B cell (primary cell): ENCODE results near the gene TMEM141. TPM values are rescaled to one million over a fixed set of nuclear protein-coding genes. Genes with fewer than 3 reads are reported as not detected.

Experiments
- ATAC-seq: fragments of 200-7000 bp; cut with Tn5 transposase; one replicate; pipeline ENCODE4 v1.10.0; 2021; ENCODE audit warnings: low read depth, mild to moderate bottlenecking, moderate number of reproducible peaks, moderate library complexity
- CTCF ChIA-PET: fragments of 350-600 bp; sonication (Branson Sonifier 250); formaldehyde crosslinking; loops from one replicate; lab custom pipeline; 2021; ENCODE audit warnings: antibody characterized with exemption, inconsistent platforms; lab: Charles Lee
- POLR2A ChIA-PET: fragments of 350-600 bp; sonication (Branson Sonifier 250); formaldehyde crosslinking; loops from one replicate; lab custom pipeline; 2021; ENCODE audit warnings: antibody characterized with exemption; lab: Charles Lee
- DNase-seq: peaks from one replicate; pipeline ENCODE4 v3.0.0; 2013
- H2AFZ ChIP-seq: 2 replicates; pipeline ENCODE4 v1.6.1; 2012; ENCODE audit warnings: mild to moderate bottlenecking, low read depth, low read length; ENCODE audit not compliant: insufficient read depth, poor library complexity, severe bottlenecking
- H3K27ac ChIP-seq, 2 donors: 1 replicate in 1 of 2; 2 replicates in 1 of 2; pipeline ENCODE4 v1.5.1; 2012 to 2013; ENCODE audit warnings: low read length in 2 of 2, mild to moderate bottlenecking in 2 of 2, moderate library complexity in 1 of 2
- H3K27me3 ChIP-seq, 4 experiments: fragments of 200-600 bp in 1 of 4; sonication (generic) in 1 of 4; replicated peaks in 1 of 4; 1 replicate in 2 of 4; 2 replicates in 2 of 4; pipeline versions ENCODE4 v1.6.1 to v1.7.0; 2013 to 2016; ENCODE audit warnings: low read length in 3 of 4, mild to moderate bottlenecking in 2 of 4, mixed read lengths in 1 of 4, moderate library complexity in 1 of 4; ENCODE audit not compliant: insufficient read depth in 4 of 4, control insufficient read depth in 3 of 4; ENCODE audit errors: control extremely low read depth in 1 of 4
- H3K36me3 ChIP-seq, 2 experiments: replicated peaks in 1 of 2; 1 replicate in 1 of 2; 2 replicates in 1 of 2; pipeline versions ENCODE4 v1.6.1 to v1.7.1; 2013; ENCODE audit warnings: low read length in 1 of 2; ENCODE audit not compliant: insufficient read depth in 2 of 2, control insufficient read depth in 1 of 2; ENCODE audit errors: control extremely low read depth in 1 of 2, extremely low read depth in 1 of 2
- H3K4me1 ChIP-seq, 2 donors: fragments of 200-600 bp in 1 of 2; sonication (generic) in 1 of 2; 1 replicate in 1 of 2; 2 replicates in 1 of 2; pipeline versions ENCODE4 v1.5.1 to v1.6.1; 2013 to 2017; ENCODE audit warnings: low read length in 2 of 2; ENCODE audit not compliant: control insufficient read depth in 2 of 2, insufficient read depth in 2 of 2
- H3K4me2 ChIP-seq: replicated peaks from 2 replicates; pipeline ENCODE3; 2012; ENCODE audit warnings: mild to moderate bottlenecking, low read depth, low read length; ENCODE audit not compliant: poor library complexity, severe bottlenecking
- H3K4me3 ChIP-seq, 5 experiments: fragments of 200-600 bp in 1 of 5; sonication (generic) in 1 of 5; 1 replicate in 3 of 5; 2 replicates in 2 of 5; pipeline versions ENCODE4 v1.5.1 to v1.7.0; 2011 to 2016; ENCODE audit warnings: low read length in 4 of 5, mild to moderate bottlenecking in 4 of 5, low read depth in 2 of 5, control low read depth in 1 of 5, moderate library complexity in 1 of 5; ENCODE audit not compliant: insufficient read depth in 1 of 5; ENCODE audit errors: control extremely low read depth in 1 of 5, extremely low read depth in 1 of 5
- H3K79me2 ChIP-seq: fragments of 200-600 bp; sonication (generic); one replicate; pipeline ENCODE4 v1.6.0; 2016; ENCODE audit warnings: low read length; ENCODE audit not compliant: control insufficient read depth, insufficient read depth
- H3K9ac ChIP-seq: fragments of 200-600 bp; sonication (generic); 2 replicates; pipeline ENCODE4 v1.6.1; 2017; ENCODE audit warnings: mild to moderate bottlenecking, low read length, moderate library complexity
- H3K9me3 ChIP-seq, 3 donors: one replicate each; pipeline versions ENCODE4 v1.6.1 to v1.7.1; 2013; ENCODE audit warnings: low read length in 2 of 3; ENCODE audit not compliant: control insufficient read depth in 2 of 3, insufficient read depth in 1 of 3; ENCODE audit errors: control extremely low read depth in 1 of 3
- H4K20me1 ChIP-seq: 2 replicates; pipeline ENCODE4 v1.6.0; 2012; ENCODE audit warnings: mild to moderate bottlenecking, low read length; ENCODE audit not compliant: insufficient read depth, control insufficient read depth, poor library complexity, severe bottlenecking
- H3K27ac Mint-ChIP-seq: one replicate; pipeline ENCODE4 v1.8.0; 2021; ENCODE audit warnings: mixed read lengths
- H3K27me3 Mint-ChIP-seq: one replicate; pipeline ENCODE4 v1.8.0; 2021; ENCODE audit warnings: mixed read lengths
- H3K4me1 Mint-ChIP-seq: one replicate; pipeline ENCODE4 v1.8.0; 2021; ENCODE audit warnings: mixed read lengths
- H3K4me3 Mint-ChIP-seq: one replicate; pipeline ENCODE4 v1.8.0; 2021; ENCODE audit warnings: mixed read lengths
- H3K9me3 Mint-ChIP-seq: one replicate; pipeline ENCODE4 v1.8.0; 2022; ENCODE audit warnings: mixed read lengths; ENCODE audit not compliant: insufficient read depth
- CTCF ChIP-seq: fragments of 200-600 bp; IDR thresholded peaks from one replicate; pipeline ENCODE4 v1.8.0; 2022; ENCODE audit warnings: antibody characterized with exemption, mild to moderate bottlenecking
- EZH2 ChIP-seq: IDR thresholded peaks from 2 replicates; pipeline ENCODE4 v1.6.1; 2012; ENCODE audit warnings: borderline replicate concordance, low read depth, mild to moderate bottlenecking, moderate library complexity, low read length; ENCODE audit not compliant: insufficient read depth, poor library complexity, severe bottlenecking
- WGBS: methylation state at CpG from one replicate; pipeline ENCODE4 v1.1.5; 2013; ENCODE audit warnings: missing lambda C conversion rate; ENCODE audit not compliant: insufficient coverage; 5-methylcytosine and 5-hydroxymethylcytosine counted together
- intact Hi-C: fragments of 100-400 bp; cut with micrococcal nuclease; formaldehyde crosslinking; loops from one replicate; pipeline ENCODE4 v1.10.0; 2022
- polyA plus RNA-seq: library from polyadenylated mRNA; depleted of rRNA; stranded (reverse); fragments of >200 nt; gene quantifications from 2 replicates; pipeline ENCODE4 v1.2.3, GENCODE V29; 2012
- total RNA-seq, 2 donors: library from RNA; stranded (reverse); fragments of 120-200 nt in 1 of 2; gene quantifications; 1 replicate in 1 of 2; 2 replicates in 1 of 2; pipeline versions ENCODE4 v1.2.3 to v1.2.4, GENCODE V29; 2013 to 2022

TMEM141 gene
- total and polyA plus RNA-seq, 2 donors (not counting 1 experiment from before 2014, with no cell fraction given): 35.7 to 60.8 TPM

GRCh38 chr9:136764301-136764891 lies 26.7 kb upstream of the TMEM141 start, which contains the start of gene LCN15:
Gene LCN15, minus strand, starts transcription at chr9:136764518. Its CDS starts 30 bp downstream, at chr9:136764488.
- no peaks in the 10 kb centered on the region for H3K27me3 Mint-ChIP-seq
- H3K4me3 Mint-ChIP-seq: no peak within 1 kb of the TSS
- CTCF ChIA-PET: interaction anchor here (1.0 to 1.3 kb wide), 3 partner anchors 36 to 271 kb away, joined by 3 to 6 read pairs (median 4); no protein-coding TSS in a partner anchor
- Histone ChIP-seq H3K4me2 (no peak within 1 kb of the TSS), H4K20me1 (no peaks in the 10 kb centered on the region), H3K9me3 (no peaks in the 10 kb centered on the region), H3K79me2 (peaks cover 3% of the 10 kb centered on the region), H2AFZ (no peak within 1 kb of the TSS), H3K9ac (no peak within 1 kb of the TSS), H3K4me3 (no peak within 1 kb of the TSS), H3K4me1 (peaks cover 34 to 74% of the 10 kb centered on the region in 2 donors), H3K36me3 (no peaks in the 10 kb centered on the region), H3K27me3 (peaks cover 0 to 3% (median 2%) of the 10 kb centered on the region in 4 experiments), H3K27ac (no peak within 1 kb of the TSS)
- H3K4me1 Mint-ChIP-seq: peaks cover 50% of the 10 kb centered on the region
- ATAC-seq (no peak), DNase-seq (no peak)
- POLR2A ChIA-PET: interaction anchor here (0.6 to 1.5 kb wide), 2 partner anchors 36 to 502 kb away, joined by 3 to 6 read pairs; no protein-coding TSS in a partner anchor
- intact Hi-C loops: no loop called here
- TF ChIP-seq CTCF: no peak
- no peak for TF ChIP-seq EZH2
- 93% methylated on average over 14 of the region's 14 CpGs for WGBS
- no peaks in the 10 kb centered on the region for H3K9me3 Mint-ChIP-seq
- H3K27ac Mint-ChIP-seq: peak within 1 kb of the TSS; percentile 20

DNA sequence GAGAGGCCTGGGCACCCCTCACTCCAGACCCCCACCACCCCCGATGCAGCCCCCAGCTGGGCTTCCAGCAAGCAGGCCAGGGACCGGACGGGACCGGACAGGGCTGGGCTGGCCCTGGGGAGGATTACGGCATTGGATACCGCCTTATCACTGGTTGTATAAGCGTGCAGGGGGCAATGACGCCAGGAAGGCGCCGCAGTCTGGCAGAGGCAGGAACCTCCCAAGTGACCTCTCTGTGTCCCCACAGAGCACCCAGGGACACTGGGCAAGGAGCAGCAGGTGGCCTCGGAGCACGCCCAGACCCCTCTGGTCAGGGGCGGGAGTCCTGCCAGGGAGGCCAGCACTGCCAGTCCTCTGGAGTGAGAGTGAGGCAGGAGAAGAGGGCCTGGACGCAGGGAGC lies 26.1 kb upstream of the TMEM141 start:
- intact Hi-C loops: no loop called here
- H3K4me1 ChIP-seq: peaks cover 28 to 72% of the 10 kb centered on the region in 2 donors
- no peak overlapping the region for H3K4me3 ChIP-seq
- H4K20me1 ChIP-seq: no peaks in the 10 kb centered on the region
- no peaks in the 10 kb centered on the region for H3K36me3 ChIP-seq
- Mint-ChIP-seq H3K4me3 (no peak overlapping the region), H3K4me1 (peaks cover 48% of the 10 kb centered on the region), H3K9me3 (no peaks in the 10 kb centered on the region), H3K27ac (no peak overlapping the region), H3K27me3 (no peaks in the 10 kb centered on the region)
- H3K9ac ChIP-seq: no peak overlapping the region
- no peak overlapping the region for H2AFZ ChIP-seq
- H3K4me2 ChIP-seq: no peak overlapping the region
- H3K79me2 ChIP-seq: no peaks in the 10 kb centered on the region
- DNase-seq (peak; percentile 35), ATAC-seq (no peak)
- TF ChIP-seq EZH2 (no peak), CTCF (no peak)
- ChIA-PET POLR2A (interaction anchor here (0.6 kb wide), 1 partner anchor 501 kb away, joined by 6 read pairs; no protein-coding TSS in a partner anchor), CTCF (interaction anchor here (1.3 to 4.6 kb wide), 2 partner anchors 13 to 36 kb away, joined by 4 to 24 read pairs; no protein-coding TSS in a partner anchor)
- no peak overlapping the region for H3K27ac ChIP-seq
- 96% methylated on average over 12 of the region's 14 CpGs for WGBS
- H3K9me3 ChIP-seq: no peaks in the 10 kb centered on the region
- H3K27me3 ChIP-seq: peaks cover 0 to 3% (median 2%) of the 10 kb centered on the region in 4 experiments
